Measurements from ENCODE around the gene MFF.

The MFF gene

GRCh38 chr2:227311861-227312506, 13.1 kb upstream of the MFF start:
- Histone ChIP-seq H3K27me3 (ENCODE audit: insufficient read depth, low read length) (no peaks in the 10 kb centered on the region), H3K9ac (ENCODE audit: low read depth, low read length) (no peak overlapping the region), H3K9me3 (ENCODE audit: insufficient read depth, low read depth, low read length) (no peaks in the 10 kb centered on the region), H3K4me3 (ENCODE audit: low read length) (no peak overlapping the region), H3K27ac (ENCODE audit: low read length) (no peak overlapping the region), H3K4me1 (ENCODE audit: insufficient read depth, low read length) (peaks cover 4% of the 10 kb centered on the region; the same call in 1 of the 2 replicates), H3K36me3 (ENCODE audit: insufficient read depth, low read depth, low read length) (no peaks in the 10 kb centered on the region)

DNA sequence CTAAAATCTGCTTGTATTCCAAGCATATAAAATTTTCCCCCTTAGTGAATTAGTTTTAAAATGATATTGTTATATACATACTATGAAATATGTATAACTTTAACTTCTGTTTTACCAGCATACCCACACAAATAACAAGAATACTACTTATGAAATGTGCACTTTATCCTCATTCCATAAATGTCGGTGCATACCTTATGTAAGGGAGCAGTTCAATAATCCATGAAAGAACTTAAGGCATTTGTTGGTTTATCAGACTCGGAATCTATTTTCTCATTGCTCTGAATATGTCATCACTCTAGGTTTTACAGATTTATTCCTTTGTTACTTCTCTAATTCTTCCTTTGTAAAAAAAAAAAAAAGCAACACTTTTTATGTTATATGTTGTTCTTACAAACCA, 12.5 kb upstream of the MFF start:
- no peaks in the 10 kb centered on the region for H3K36me3 ChIP-seq (ENCODE audit: insufficient read depth, low read depth, low read length)
- peaks cover 1% of the 10 kb centered on the region; the same call in 1 of the 2 replicates for H3K9me3 ChIP-seq (ENCODE audit: insufficient read depth, low read depth, low read length)

DNA sequence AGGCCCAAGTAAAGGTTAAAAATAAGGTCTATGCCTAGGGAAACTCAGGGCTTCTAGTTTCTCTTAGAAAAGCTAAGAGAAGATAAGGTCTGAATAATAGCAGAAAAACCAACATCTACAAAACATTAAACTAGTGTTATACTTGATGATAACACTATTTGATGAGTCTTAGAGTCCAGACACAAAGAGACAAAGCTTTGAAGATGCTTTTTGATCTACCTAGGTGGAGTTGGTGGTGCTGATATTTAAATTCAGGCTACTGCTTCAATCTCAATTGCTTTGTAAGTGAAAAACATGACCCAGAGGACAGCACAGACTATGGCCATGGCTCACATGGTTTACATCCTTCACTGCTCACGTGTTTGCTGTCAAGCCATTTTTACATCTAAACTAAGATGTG, 11.7 kb upstream of the MFF start:
- no peak overlapping the region for H3K27ac ChIP-seq (ENCODE audit: low read length)
- no peak overlapping the region for H3K9ac ChIP-seq (ENCODE audit: low read depth, low read length)
- H3K4me3 ChIP-seq (ENCODE audit: low read length): no peak overlapping the region
- peaks cover 4% of the 10 kb centered on the region; the same call in 1 of the 2 replicates for H3K4me1 ChIP-seq (ENCODE audit: insufficient read depth, low read length)
- H3K36me3 ChIP-seq (ENCODE audit: insufficient read depth, low read depth, low read length): no peaks in the 10 kb centered on the region
- H3K9me3 ChIP-seq (ENCODE audit: insufficient read depth, low read depth, low read length): peaks cover 6% of the 10 kb centered on the region; the same call in 1 of the 2 replicates
- H3K27me3 ChIP-seq (ENCODE audit: insufficient read depth, low read length): no peaks in the 10 kb centered on the region

More for the DNA sequence above, 12.5 kb upstream of the MFF start:
- Histone ChIP-seq H3K4me1 (ENCODE audit: insufficient read depth, low read length) (peaks cover 4% of the 10 kb centered on the region; the same call in 1 of the 2 replicates), H3K27me3 (ENCODE audit: insufficient read depth, low read length) (no peaks in the 10 kb centered on the region), H3K27ac (ENCODE audit: low read length) (no peak overlapping the region), H3K9ac (ENCODE audit: low read depth, low read length) (no peak overlapping the region), H3K4me3 (ENCODE audit: low read length) (no peak overlapping the region)

- Histone ChIP-seq H3K27ac (ENCODE audit: low read length) (no peak overlapping the region), H3K36me3 (ENCODE audit: insufficient read depth, low read depth, low read length) (no peaks in the 10 kb centered on the region), H3K9ac (ENCODE audit: low read depth, low read length) (no peak overlapping the region), H3K27me3 (ENCODE audit: insufficient read depth, low read length) (no peaks in the 10 kb centered on the region), H3K4me1 (ENCODE audit: insufficient read depth, low read length) (no peaks in the 10 kb centered on the region), H3K9me3 (ENCODE audit: insufficient read depth, low read depth, low read length) (peaks cover 13% of the 10 kb centered on the region), H3K4me3 (ENCODE audit: low read length) (no peak overlapping the region)
Measured at GRCh38 chr2:227317834-227318233, 7.2 kb upstream of the MFF start.

DNA sequence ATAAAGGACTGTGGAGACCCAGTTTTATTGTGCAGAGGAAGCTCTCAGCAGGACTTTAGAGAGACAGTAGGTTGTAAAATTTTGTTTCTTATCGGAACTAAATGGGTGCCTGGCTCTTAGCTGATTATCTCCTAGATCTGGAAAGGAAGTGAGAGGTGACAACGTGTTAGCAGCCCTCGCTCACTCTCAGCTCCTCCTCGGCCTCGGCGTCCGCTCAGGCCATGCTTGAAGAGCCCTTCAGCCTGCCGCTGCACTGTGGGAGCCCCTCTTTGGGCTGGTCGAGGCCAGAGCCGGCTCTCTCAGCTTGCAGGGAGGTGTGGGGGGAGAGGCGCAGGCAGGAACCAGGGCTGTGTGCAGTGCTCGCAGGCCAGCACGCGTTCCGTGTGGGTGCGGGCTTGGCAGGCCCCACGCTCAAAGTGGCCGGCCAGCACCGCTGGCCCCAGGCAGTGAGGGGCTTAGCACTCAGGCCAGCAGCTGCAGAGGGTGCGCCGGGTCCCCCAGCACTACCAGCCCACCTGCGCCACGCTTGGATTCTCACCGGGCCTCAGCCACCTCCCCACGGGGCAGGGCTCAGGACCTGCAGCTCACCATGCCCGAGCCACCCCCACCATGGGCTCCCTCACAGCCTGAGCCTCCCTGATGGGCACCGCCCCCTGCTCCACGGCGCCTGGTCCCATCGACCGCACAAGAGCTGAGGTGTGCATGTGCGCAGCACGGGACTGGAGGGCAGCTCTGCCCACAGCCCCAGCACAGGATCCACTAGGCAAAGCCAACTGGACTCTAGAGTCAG, 4.6 kb upstream of the MFF start:
- peaks cover 2% of the 10 kb centered on the region; the same call in 1 of the 2 replicates for H3K4me1 ChIP-seq (ENCODE audit: insufficient read depth, low read length)
- H3K9me3 ChIP-seq (ENCODE audit: insufficient read depth, low read depth, low read length): peaks cover 16% of the 10 kb centered on the region
- H3K9ac ChIP-seq (ENCODE audit: low read depth, low read length): no peak overlapping the region

DNA sequence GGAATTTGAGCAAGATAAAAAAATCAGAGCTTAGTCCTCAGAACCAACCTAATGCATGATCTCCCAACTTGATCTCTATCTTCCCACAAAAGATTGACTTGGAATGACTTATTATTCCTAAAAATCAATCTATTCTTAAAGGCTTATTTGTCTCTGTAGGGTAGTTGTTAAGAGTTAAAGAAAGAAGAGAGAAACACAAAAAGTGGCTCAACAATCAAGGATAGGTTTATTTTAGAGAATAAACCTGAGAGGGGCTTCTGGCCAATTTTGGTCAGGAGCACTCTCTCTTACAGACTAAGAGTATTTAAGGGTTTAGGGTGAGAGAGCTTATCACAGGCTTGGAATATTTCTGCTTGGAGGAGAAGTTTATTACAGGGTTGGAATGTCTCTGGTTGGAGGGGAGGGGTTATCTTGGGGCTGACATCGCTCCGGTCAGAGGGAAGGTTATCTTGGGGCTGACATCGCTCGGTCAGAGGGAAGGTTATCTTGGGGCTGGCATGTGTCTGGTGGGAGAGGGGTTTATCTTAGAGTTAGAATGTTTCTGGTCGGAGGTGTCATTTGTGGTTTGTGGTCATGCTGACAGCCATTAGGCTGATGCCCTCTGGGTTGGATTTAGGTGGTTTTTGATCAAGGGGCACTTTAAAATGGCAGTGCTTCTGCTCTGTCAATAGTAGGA, 2.4 kb upstream of the MFF start:
- Histone ChIP-seq H3K4me3 (ENCODE audit: low read length) (no peak overlapping the region), H3K27ac (ENCODE audit: low read length) (no peak overlapping the region), H3K9me3 (ENCODE audit: insufficient read depth, low read depth, low read length) (peaks cover 14% of the 10 kb centered on the region), H3K4me1 (ENCODE audit: insufficient read depth, low read length) (peaks cover 7% of the 10 kb centered on the region; the same call in 1 of the 2 replicates), H3K9ac (ENCODE audit: low read depth, low read length) (no peak overlapping the region), H3K36me3 (ENCODE audit: insufficient read depth, low read depth, low read length) (no peaks in the 10 kb centered on the region), H3K27me3 (ENCODE audit: insufficient read depth, low read length) (no peaks in the 10 kb centered on the region)

More for the DNA sequence above, 4.6 kb upstream of the MFF start:
- Histone ChIP-seq H3K36me3 (ENCODE audit: insufficient read depth, low read depth, low read length) (no peaks in the 10 kb centered on the region), H3K4me3 (ENCODE audit: low read length) (no peak overlapping the region), H3K27ac (ENCODE audit: low read length) (no peak overlapping the region), H3K27me3 (ENCODE audit: insufficient read depth, low read length) (no peaks in the 10 kb centered on the region)

GRCh38 chr2:227323818-227324217, 1.2 kb upstream of the MFF start:
- H3K4me1 ChIP-seq (ENCODE audit: insufficient read depth, low read length): peaks cover 10% of the 10 kb centered on the region; the same call in 1 of the 2 replicates
- no peak overlapping the region for H3K9ac ChIP-seq (ENCODE audit: low read depth, low read length)
- peak overlapping the region; percentile 95; the same call in 1 of the 2 replicates for H3K4me3 ChIP-seq (ENCODE audit: low read length)

DNA sequence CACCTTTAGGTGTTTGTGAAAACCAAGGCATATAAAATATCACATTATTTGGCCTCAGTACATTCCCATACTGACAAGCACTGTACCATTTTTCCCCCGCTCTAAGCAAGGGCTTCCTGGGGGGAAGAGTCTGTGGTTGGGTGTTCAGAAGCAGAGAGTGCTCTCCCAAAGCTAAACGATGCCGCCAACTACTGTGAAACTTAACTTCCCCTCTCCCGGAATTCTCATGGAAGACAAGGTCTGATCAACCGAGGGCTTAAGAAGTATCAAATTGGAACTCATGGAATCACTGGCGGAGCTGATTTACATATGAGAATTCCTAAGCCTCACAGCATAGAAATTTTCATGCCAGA, 433 bp upstream of the MFF start:
- Histone ChIP-seq H3K4me3 (ENCODE audit: low read length) (peak overlapping the region; percentile 95), H3K27ac (ENCODE audit: low read length) (peak overlapping the region; percentile 79), H3K4me1 (ENCODE audit: insufficient read depth, low read length) (peaks cover 15% of the 10 kb centered on the region; the same call in 1 of the 2 replicates), H3K9ac (ENCODE audit: low read depth, low read length) (peak overlapping the region; percentile 90), H3K36me3 (ENCODE audit: insufficient read depth, low read depth, low read length) (no peaks in the 10 kb centered on the region; the same call in 1 of the 2 replicates), H3K9me3 (ENCODE audit: insufficient read depth, low read depth, low read length) (peaks cover 10% of the 10 kb centered on the region; the same call in 1 of the 2 replicates), H3K27me3 (ENCODE audit: insufficient read depth, low read length) (no peaks in the 10 kb centered on the region)

More at GRCh38 chr2:227323818-227324217, 1.2 kb upstream of the MFF start:
- Histone ChIP-seq H3K27ac (ENCODE audit: low read length) (no peak overlapping the region), H3K9me3 (ENCODE audit: insufficient read depth, low read depth, low read length) (peaks cover 10% of the 10 kb centered on the region; the same call in 1 of the 2 replicates), H3K36me3 (ENCODE audit: insufficient read depth, low read depth, low read length) (no peaks in the 10 kb centered on the region; the same call in 1 of the 2 replicates), H3K27me3 (ENCODE audit: insufficient read depth, low read length) (no peaks in the 10 kb centered on the region)

- H3K36me3 ChIP-seq (ENCODE audit: insufficient read depth, low read depth, low read length): peaks cover 7% of the 10 kb centered on the region
- H3K9ac ChIP-seq (ENCODE audit: low read depth, low read length): peak overlapping the region; percentile 90
- peaks cover 21% of the 10 kb centered on the region; the same call in 1 of the 2 replicates for H3K4me1 ChIP-seq (ENCODE audit: insufficient read depth, low read length)
- no peaks in the 10 kb centered on the region for H3K27me3 ChIP-seq (ENCODE audit: insufficient read depth, low read length)
- H3K27ac ChIP-seq (ENCODE audit: low read length): no peak overlapping the region
- peaks cover 10% of the 10 kb centered on the region; the same call in 1 of the 2 replicates for H3K9me3 ChIP-seq (ENCODE audit: insufficient read depth, low read depth, low read length)
- peak overlapping the region; percentile 95 for H3K4me3 ChIP-seq (ENCODE audit: low read length)
Measured at GRCh38 chr2:227325839-227326195, 766 bp downstream of the MFF start.

DNA sequence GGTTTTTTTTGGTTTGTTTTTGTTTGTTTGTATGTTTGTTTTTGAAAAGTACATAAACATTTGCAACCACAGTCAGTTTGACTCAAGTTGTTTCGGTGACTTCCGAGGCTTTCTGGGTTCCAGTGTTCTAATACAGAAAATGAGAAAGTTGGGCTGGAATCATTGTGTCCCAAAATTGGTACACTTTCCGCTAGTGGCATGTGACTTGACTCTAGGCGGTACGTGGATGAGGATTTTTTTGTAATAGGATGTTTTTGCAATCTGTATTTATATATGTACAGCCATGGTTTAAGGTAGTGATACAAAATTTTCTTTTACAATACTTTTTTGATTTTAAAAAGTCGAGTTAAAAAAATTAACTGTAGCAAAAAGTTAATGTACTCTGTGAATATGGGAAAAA, 1.7 kb downstream of the MFF start:
- Histone ChIP-seq H3K27ac (ENCODE audit: low read length) (no peak overlapping the region), H3K27me3 (ENCODE audit: insufficient read depth, low read length) (no peaks in the 10 kb centered on the region), H3K9ac (ENCODE audit: low read depth, low read length) (peak overlapping the region; percentile 90; the same call in 1 of the 2 replicates), H3K9me3 (ENCODE audit: insufficient read depth, low read depth, low read length) (peaks cover 10% of the 10 kb centered on the region; the same call in 1 of the 2 replicates), H3K4me1 (ENCODE audit: insufficient read depth, low read length) (peaks cover 21% of the 10 kb centered on the region; the same call in 1 of the 2 replicates), H3K4me3 (ENCODE audit: low read length) (peak overlapping the region; percentile 95), H3K36me3 (ENCODE audit: insufficient read depth, low read depth, low read length) (peaks cover 15% of the 10 kb centered on the region)

- no peaks in the 10 kb centered on the region for H3K4me1 ChIP-seq (ENCODE audit: insufficient read depth, low read length)
- no peaks in the 10 kb centered on the region for H3K27me3 ChIP-seq (ENCODE audit: insufficient read depth, low read length)
- no peak overlapping the region for H3K4me3 ChIP-seq (ENCODE audit: low read length)
- H3K27ac ChIP-seq (ENCODE audit: low read length): no peak overlapping the region
- H3K36me3 ChIP-seq (ENCODE audit: insufficient read depth, low read depth, low read length): peaks cover 81% of the 10 kb centered on the region
- no peak overlapping the region for H3K9ac ChIP-seq (ENCODE audit: low read depth, low read length)
- H3K9me3 ChIP-seq (ENCODE audit: insufficient read depth, low read depth, low read length): no peaks in the 10 kb centered on the region
Measured at GRCh38 chr2:227335713-227336112, 10.7 kb downstream of the MFF start.
